ENCODE measurements around the gene PTGDR2. TPM values are rescaled to one million over a fixed set of nuclear protein-coding genes. Genes with fewer than 3 reads are reported as not detected.

PTGDR2 gene
- polyA plus RNA-seq, 2 of the 4 experiments (the other 2 are of a cell fraction) = 0.09 to 0.19 TPM

- peak; percentile 41 to 53 for DNase-seq (ENCODE audit: low read depth in 1 of 2, low spot score in 1 of 2)
- peak; percentile 94 to 96 for ATAC-seq
- Histone ChIP-seq H3K9me3 (no peaks in the 10 kb centered on the region), H3K4me2 (no peak overlapping the region), H3K27ac (no peak overlapping the region), H3K4me3 (no peak overlapping the region), H3K4me1 (no peaks in the 10 kb centered on the region)
- POLR2A ChIA-PET = interaction anchor here (0.6 to 1.4 kb wide), 5 partner anchors 9 to 105 kb away, joined by 3 to 5 read pairs (median 4); no protein-coding TSS in a partner anchor
- 58% methylated on average over 5 of the region's 5 CpGs for WGBS (ENCODE audit: missing lambda C conversion rate)
- no peak for TF ChIP-seq RARB (CRISPR knock-in tag; IDR thresholded peaks at IDR 0.05)
- TF ChIP-seq CBX8 (IDR thresholded peaks at IDR 0.05) = no peak
- no peak for TF ChIP-seq POLR2A (IDR thresholded peaks at IDR 0.05; ENCODE audit: low read length)
- TF ChIP-seq CBX2 (IDR thresholded peaks at IDR 0.05; ENCODE audit: borderline replicate concordance, low read depth) = no peak
- no peak for TF ChIP-seq MAX (IDR thresholded peaks at IDR 0.05)
- no peak for TF ChIP-seq JUN (IDR thresholded peaks at IDR 0.05)
- TF ChIP-seq FOSL2 (IDR thresholded peaks at IDR 0.05) = no peak
- TF ChIP-seq FOSL2 (CRISPR knock-in tag; IDR thresholded peaks at IDR 0.05) = no peak
- no peak for TF ChIP-seq ATOH8 (CRISPR knock-in tag; IDR thresholded peaks at IDR 0.05; ENCODE audit: low read depth)
- no peak for TF ChIP-seq E2F6 (IDR thresholded peaks at IDR 0.05; ENCODE audit: borderline replicate concordance, low read depth)
- peak; percentile 62 to 73 for TF ChIP-seq RAD21 (conservative IDR thresholded peaks at IDR 0.05 in 1 of 2, IDR thresholded peaks at IDR 0.05 in 1 of 2)
- no peak for TF ChIP-seq NPAS2 (CRISPR knock-in tag; IDR thresholded peaks at IDR 0.05; ENCODE audit: borderline replicate concordance)
- no peak for TF ChIP-seq MYC (IDR thresholded peaks at IDR 0.05; ENCODE audit: borderline replicate concordance, low read length)
- no peak for TF ChIP-seq BCL3 (IDR thresholded peaks at IDR 0.05)
- TF ChIP-seq CHD4 (IDR thresholded peaks at IDR 0.05; ENCODE audit: borderline replicate concordance) = no peak
- TF ChIP-seq ZSCAN20 (CRISPR knock-in tag; IDR thresholded peaks at IDR 0.05) = no peak
- no peak for TF ChIP-seq HOXB13 (CRISPR knock-in tag; IDR thresholded peaks at IDR 0.05; ENCODE audit: low read depth)
- TF ChIP-seq TFCP2L1 (CRISPR knock-in tag; IDR thresholded peaks at IDR 0.05) = no peak
- TF ChIP-seq SMC3 (IDR thresholded peaks at IDR 0.05) = peak; percentile 53; the same call in 2 of the 3 replicates
- TF ChIP-seq CTCF (IDR thresholded peaks at IDR 0.05) = peak; percentile 49
- TF ChIP-seq CHD2 (IDR thresholded peaks at IDR 0.05; ENCODE audit: low read length, partially characterized antibody) = no peak
- no peak for TF ChIP-seq CEBPB (IDR thresholded peaks at IDR 0.05)
- no peak for TF ChIP-seq EHF (CRISPR knock-in tag; IDR thresholded peaks at IDR 0.05)
- TF ChIP-seq SREBF2 (IDR thresholded peaks at IDR 0.05) = no peak
- TF ChIP-seq KDM5A (IDR thresholded peaks at IDR 0.05) = no peak
- CTCF ChIA-PET = interaction anchor here (1.0 to 7.7 kb wide), 21 partner anchors 8 to 141 kb away, joined by 3 to 109 read pairs (median 5); partner anchors contain the start of gene ZP1
- no peak for FAIRE-seq
Observed at GRCh38 chr11:60887556-60887955, 31.8 kb upstream of the PTGDR2 start.
